IMR-90 (cell line): ENCODE data around the gene XRCC4. TPM values are rescaled to one million over a fixed set of nuclear protein-coding genes. Genes with fewer than 3 reads are reported as not detected.

ENCODE experiments used
- ATAC-seq: fragments of 200-7000 bp; cut with Tn5 transposase; 2 replicates; pipeline ENCODE4 v1.9.1; 2020; ENCODE audit warnings: low read depth, mild to moderate bottlenecking, moderate library complexity
- BruUV-seq: library from RNA; stranded (reverse); fragments of 400-500 nt; replicated peaks from 2 replicates; lab custom pipeline; 2021; lab: Mats Ljungman, UMichigan
- CTCF ChIA-PET: fragments of 300-600 bp; formaldehyde crosslinking; extraction: SDS; loops from one replicate; lab custom pipeline; 2021; ENCODE audit warnings: antibody characterized with exemption; lab: Yijun Ruan, JAX
- POLR2A ChIA-PET: fragments of 300-600 bp; sonication (Branson Sonifier 250); formaldehyde crosslinking; loops from one replicate; lab custom pipeline; 2022; ENCODE audit warnings: antibody characterized with exemption; ENCODE audit not compliant: unreplicated experiment; lab: Charles Lee
- DNase-seq: peaks from one replicate; pipeline ENCODE4 v3.0.0; 2013
- H2AFZ ChIP-seq: replicated peaks from 2 replicates; pipeline ENCODE3; 2013; ENCODE audit warnings: low read length, mild to moderate bottlenecking; ENCODE audit not compliant: poor library complexity
- H2AK5ac ChIP-seq: 2 replicates; pipeline ENCODE4 v1.6.1; 2013; ENCODE audit warnings: low read depth, low read length, inconsistent platforms
- H2AK9ac ChIP-seq: replicated peaks from 2 replicates; pipeline ENCODE3; 2013; ENCODE audit warnings: mild to moderate bottlenecking, low read depth, low read length, moderate library complexity; ENCODE audit not compliant: poor library complexity
- H2BK120ac ChIP-seq: 2 replicates; pipeline ENCODE4 v1.6.1; 2013; ENCODE audit warnings: low read depth, low read length, inconsistent platforms
- H2BK15ac ChIP-seq: 3 replicates; pipeline ENCODE4 v1.6.1; 2013; ENCODE audit warnings: low read depth, low read length, inconsistent platforms
- H2BK20ac ChIP-seq: 2 replicates; pipeline ENCODE4 v1.6.1; 2013; ENCODE audit warnings: low read depth, mild to moderate bottlenecking, inconsistent platforms, low read length, moderate library complexity
- H2BK5ac ChIP-seq: 2 replicates; pipeline ENCODE4 v1.6.1; 2013; ENCODE audit warnings: mild to moderate bottlenecking, low read depth, low read length, inconsistent platforms; ENCODE audit not compliant: poor library complexity, severe bottlenecking
- H3K14ac ChIP-seq: replicated peaks from 2 replicates; pipeline ENCODE4 v1.6.1; 2013; ENCODE audit warnings: low read depth, low read length, inconsistent platforms
- H3K18ac ChIP-seq: 2 replicates; pipeline ENCODE4 v1.6.1; 2013; ENCODE audit warnings: low read depth, low read length, control low read depth
- H3K23ac ChIP-seq: 2 replicates; pipeline ENCODE4 v1.6.1; 2013; ENCODE audit warnings: low read depth, low read length, inconsistent platforms
- H3K27ac ChIP-seq: 2 replicates; pipeline ENCODE4 v1.5.1; 2013; ENCODE audit warnings: mild to moderate bottlenecking, control low read depth, low read length; ENCODE audit not compliant: insufficient read depth
- H3K27me3 ChIP-seq: 2 replicates; pipeline ENCODE4 v1.6.1; 2013; ENCODE audit warnings: low read length; ENCODE audit not compliant: control insufficient read depth, insufficient read depth
- H3K36me3 ChIP-seq: 2 replicates; pipeline ENCODE4 v1.6.1; 2013; ENCODE audit warnings: low read length, mixed read lengths; ENCODE audit not compliant: control insufficient read depth, insufficient read depth
- H3K4ac ChIP-seq: 2 replicates; pipeline ENCODE4 v1.6.1; 2013; ENCODE audit warnings: low read depth, low read length, inconsistent platforms
- H3K4me1 ChIP-seq: 2 replicates; pipeline ENCODE4 v1.6.1; 2013; ENCODE audit warnings: low read length, mixed read lengths; ENCODE audit not compliant: control insufficient read depth, insufficient read depth
- H3K4me2 ChIP-seq: 2 replicates; pipeline ENCODE4 v1.6.1; 2013; ENCODE audit warnings: low read depth, mild to moderate bottlenecking, control low read depth, low read length, moderate library complexity
- H3K4me3 ChIP-seq: 2 replicates; pipeline ENCODE4 v1.5.1; 2013; ENCODE audit warnings: low read depth, mild to moderate bottlenecking, control low read depth, low read length, moderate library complexity; ENCODE audit not compliant: insufficient read depth
- H3K56ac ChIP-seq: 2 replicates; pipeline ENCODE4 v1.6.1; 2013; ENCODE audit warnings: low read length, inconsistent platforms; ENCODE audit not compliant: insufficient read depth; ENCODE audit errors: extremely low read depth
- H3K79me1 ChIP-seq, 2 experiments: 2 replicates each; pipeline ENCODE4 v1.6.1; 2013; ENCODE audit warnings: low read length in 2 of 2, inconsistent platforms in 1 of 2, low read depth in 1 of 2
- H3K9ac ChIP-seq: 2 replicates; pipeline ENCODE4 v1.6.1; 2013; ENCODE audit warnings: low read depth, low read length, control low read depth
- H3K9me1 ChIP-seq: 2 replicates; pipeline ENCODE4 v1.6.1; 2013; ENCODE audit warnings: low read length, inconsistent platforms; ENCODE audit not compliant: insufficient read depth
- H3K9me3 ChIP-seq: 2 replicates; pipeline ENCODE4 v1.6.1; 2013; ENCODE audit warnings: low read length; ENCODE audit not compliant: control insufficient read depth, insufficient read depth
- H4K20me1 ChIP-seq: 2 replicates; pipeline ENCODE4 v1.6.1; 2013; ENCODE audit warnings: low read length, inconsistent platforms; ENCODE audit not compliant: insufficient read depth
- H4K5ac ChIP-seq: 2 replicates; pipeline ENCODE4 v1.6.1; 2013; ENCODE audit warnings: mild to moderate bottlenecking, low read depth, low read length, control low read depth
- H4K8ac ChIP-seq, 2 experiments: 2 replicates each; pipeline ENCODE4 v1.6.1; 2013; ENCODE audit warnings: low read depth in 2 of 2, low read length in 2 of 2, control low read depth in 1 of 2, inconsistent platforms in 1 of 2
- H4K91ac ChIP-seq: 2 replicates; pipeline ENCODE4 v1.6.1; 2013; ENCODE audit warnings: low read depth, low read length, inconsistent platforms; ENCODE audit not compliant: insufficient read depth
- BHLHE40 ChIP-seq: fragments of 150-350 bp; IDR thresholded peaks from 2 replicates; pipeline ENCODE4 v1.6.1; 2016; ENCODE audit warnings: mild to moderate bottlenecking, low read depth, low read length
- CEBPB ChIP-seq: IDR thresholded peaks from 2 replicates; pipeline ENCODE4 v1.6.1; 2012; ENCODE audit warnings: low read depth, low read length, improper control_type of control experiment
- CHD1 ChIP-seq: IDR thresholded peaks from 2 replicates; pipeline ENCODE4 v1.6.1; 2012; ENCODE audit warnings: low read depth, low read length, improper control_type of control experiment
- FOS ChIP-seq: fragments of 150-350 bp; IDR thresholded peaks from 2 replicates; pipeline ENCODE4 v1.6.1; 2016; ENCODE audit warnings: low read depth, low read length
- MAFK ChIP-seq: IDR thresholded peaks from 2 replicates; pipeline ENCODE4 v1.6.1; 2012; ENCODE audit warnings: low read depth, low read length, improper control_type of control experiment
- MAZ ChIP-seq: IDR thresholded peaks from 2 replicates; pipeline ENCODE4 v1.6.1; 2012; ENCODE audit warnings: low read depth, mild to moderate bottlenecking, low read length, improper control_type of control experiment, moderate library complexity, borderline replicate concordance
- MXI1 ChIP-seq: IDR thresholded peaks from 2 replicates; pipeline ENCODE4 v1.6.1; 2012; ENCODE audit warnings: low read depth, mild to moderate bottlenecking, low read length, moderate library complexity, borderline replicate concordance
- NFE2L2 ChIP-seq: fragments of 150-350 bp; IDR thresholded peaks from 2 replicates; pipeline ENCODE4 v1.6.1; 2016; ENCODE audit warnings: low read depth, mild to moderate bottlenecking, low read length
- POLR2A ChIP-seq: IDR thresholded peaks from 2 replicates; pipeline ENCODE4 v1.6.1; 2012; ENCODE audit warnings: mild to moderate bottlenecking, low read depth, low read length
- RAD21 ChIP-seq: IDR thresholded peaks from 2 replicates; pipeline ENCODE4 v1.6.1; 2012; ENCODE audit warnings: low read length, improper control_type of control experiment
- RCOR1 ChIP-seq: IDR thresholded peaks from 2 replicates; pipeline ENCODE4 v1.6.1; 2012; ENCODE audit warnings: mild to moderate bottlenecking, low read length, improper control_type of control experiment; ENCODE audit not compliant: insufficient replicate concordance
- RFX5 ChIP-seq: IDR thresholded peaks from 2 replicates; pipeline ENCODE4 v1.8.0; 2012; ENCODE audit warnings: low read depth, mild to moderate bottlenecking, low read length, moderate library complexity
- SMC3 ChIP-seq: fragments of 150-350 bp; IDR thresholded peaks from 2 replicates; pipeline ENCODE4 v1.6.1; 2016; ENCODE audit warnings: low read depth, mild to moderate bottlenecking, antibody characterized with exemption, low read length, moderate library complexity
- WGBS, 2 experiments: methylation state at CpG; one replicate each; pipeline versions ENCODE4 v1.1.5 to v1.1.7; 2013; ENCODE audit warnings: missing lambda C conversion rate in 2 of 2; ENCODE audit not compliant: insufficient read length in 1 of 2; ENCODE audit errors: extremely low coverage in 2 of 2; 5-methylcytosine and 5-hydroxymethylcytosine counted together
- dilution Hi-C: fragments of 300-500 bp; cut with HindIII; formaldehyde crosslinking; loops from one replicate; pipeline ENCODE4 v1.14.3; 2018; ENCODE audit warnings: low sequenced_read_pairs; ENCODE audit not compliant: unreplicated experiment
- in situ Hi-C: fragments of 300-500 bp; cut with MboI; formaldehyde crosslinking; loops from 3 replicates; pipeline ENCODE4 v1.14.3; 2019; ENCODE audit warnings: low sequenced_read_pairs, inconsistent platforms, mixed read lengths
- intact Hi-C: fragments of 100-400 bp; cut with micrococcal nuclease; formaldehyde crosslinking; loops from 2 replicates; pipeline ENCODE4 v1.10.0; 2022
- polyA plus RNA-seq, 3 experiments: library from polyadenylated mRNA; depleted of rRNA; stranded (reverse); fragments of >200 nt; gene quantifications; 2 replicates each; pipeline ENCODE4 v1.2.3, GENCODE V29; 2012; ENCODE audit warnings: low replicate concordance in 1 of 3
- total RNA-seq: library from RNA; depleted of rRNA; stranded (reverse); fragments of >200 nt; gene quantifications from 2 replicates; pipeline ENCODE4 v1.2.3, GENCODE V29; 2012
- TF ChIP-seq, protein P1 (sequence below): fragments of 150-350 bp; IDR thresholded peaks from 2 replicates; pipeline ENCODE4 v1.6.1; 2017; ENCODE audit warnings: mild to moderate bottlenecking, antibody characterized with exemption, low read length, low read depth
- TF ChIP-seq, protein P2 (sequence below): conservative IDR thresholded peaks from 2 replicates; pipeline ENCODE4 v1.5.1; 2012; ENCODE audit warnings: mild to moderate bottlenecking, low read depth, low read length, improper control_type of control experiment
- TF ChIP-seq, protein P3 (sequence below): fragments of 150-350 bp; IDR thresholded peaks from 2 replicates; pipeline ENCODE4 v1.6.1; 2016; ENCODE audit warnings: low read depth, mild to moderate bottlenecking, low read length, moderate library complexity, borderline replicate concordance

Gene XRCC4
- total and polyA plus RNA-seq, 2 of the 4 experiments (the other 2 are of a cell fraction): 3.5 to 4.7 TPM

DNA sequence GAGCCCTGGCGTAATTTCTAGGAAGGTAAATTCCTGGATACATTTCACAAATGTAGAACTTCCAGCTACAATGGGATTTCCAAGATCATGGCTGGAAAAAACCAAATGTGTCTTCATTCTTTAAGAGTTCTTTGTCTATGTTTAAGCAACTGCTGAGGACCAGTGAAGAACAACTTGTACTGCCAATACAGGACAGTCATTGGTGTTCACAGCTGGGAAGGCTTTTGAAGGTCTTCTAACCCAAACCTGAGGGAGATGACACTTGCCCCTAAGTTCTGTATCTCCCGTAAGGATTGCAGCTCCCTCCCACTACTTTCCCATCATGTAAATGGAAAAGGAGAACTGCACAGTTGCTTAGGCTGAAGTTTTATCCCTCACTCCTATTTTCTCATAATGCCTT is 28.5 kb upstream of the XRCC4 start:
- Histone ChIP-seq H3K9me3 (no peaks in the 10 kb centered on the region), H2BK120ac (no peak overlapping the region), H3K18ac (no peak overlapping the region), H3K56ac (no peak overlapping the region), H3K79me1 (peaks cover 0 to 4% of the 10 kb centered on the region in 2 experiments; a peak in 1 of 4 replicates), H3K14ac (no peak overlapping the region), H3K27me3 (no peaks in the 10 kb centered on the region), H4K91ac (no peak overlapping the region), H3K36me3 (peaks cover 12% of the 10 kb centered on the region), H2BK15ac (no peak overlapping the region), H4K5ac (no peak overlapping the region), H3K9me1 (no peaks in the 10 kb centered on the region), H2AK9ac (no peak overlapping the region), H3K4me1 (no peaks in the 10 kb centered on the region), H3K4me2 (no peak overlapping the region), H4K8ac (no peak overlapping the region), H3K9ac (no peak overlapping the region), H2AFZ (no peak overlapping the region), H3K27ac (no peak overlapping the region), H3K23ac (no peak overlapping the region), H3K4ac (no peak overlapping the region), H3K4me3 (no peak overlapping the region), H2AK5ac (no peak overlapping the region), H2BK5ac (no peak overlapping the region), H2BK20ac (no peak overlapping the region), H4K20me1 (no peaks in the 10 kb centered on the region)
- in situ Hi-C loops (no loop called here), dilution Hi-C loops (no loop called here), intact Hi-C loops (no loop called here)
- TF ChIP-seq SMC3 (no peak), CEBPB (no peak), RCOR1 (no peak), NFE2L2 (no peak), MAFK (no peak), POLR2A (no peak), BHLHE40 (no peak), RAD21 (no peak), CHD1 (no peak), MAZ (no peak), FOS (no peak), RFX5 (no peak), MXI1 (no peak)
- TF ChIP-seq, protein P1, sequence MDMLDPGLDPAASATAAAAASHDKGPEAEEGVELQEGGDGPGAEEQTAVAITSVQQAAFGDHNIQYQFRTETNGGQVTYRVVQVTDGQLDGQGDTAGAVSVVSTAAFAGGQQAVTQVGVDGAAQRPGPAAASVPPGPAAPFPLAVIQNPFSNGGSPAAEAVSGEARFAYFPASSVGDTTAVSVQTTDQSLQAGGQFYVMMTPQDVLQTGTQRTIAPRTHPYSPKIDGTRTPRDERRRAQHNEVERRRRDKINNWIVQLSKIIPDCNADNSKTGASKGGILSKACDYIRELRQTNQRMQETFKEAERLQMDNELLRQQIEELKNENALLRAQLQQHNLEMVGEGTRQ: no peak
- TF ChIP-seq, protein P2, sequence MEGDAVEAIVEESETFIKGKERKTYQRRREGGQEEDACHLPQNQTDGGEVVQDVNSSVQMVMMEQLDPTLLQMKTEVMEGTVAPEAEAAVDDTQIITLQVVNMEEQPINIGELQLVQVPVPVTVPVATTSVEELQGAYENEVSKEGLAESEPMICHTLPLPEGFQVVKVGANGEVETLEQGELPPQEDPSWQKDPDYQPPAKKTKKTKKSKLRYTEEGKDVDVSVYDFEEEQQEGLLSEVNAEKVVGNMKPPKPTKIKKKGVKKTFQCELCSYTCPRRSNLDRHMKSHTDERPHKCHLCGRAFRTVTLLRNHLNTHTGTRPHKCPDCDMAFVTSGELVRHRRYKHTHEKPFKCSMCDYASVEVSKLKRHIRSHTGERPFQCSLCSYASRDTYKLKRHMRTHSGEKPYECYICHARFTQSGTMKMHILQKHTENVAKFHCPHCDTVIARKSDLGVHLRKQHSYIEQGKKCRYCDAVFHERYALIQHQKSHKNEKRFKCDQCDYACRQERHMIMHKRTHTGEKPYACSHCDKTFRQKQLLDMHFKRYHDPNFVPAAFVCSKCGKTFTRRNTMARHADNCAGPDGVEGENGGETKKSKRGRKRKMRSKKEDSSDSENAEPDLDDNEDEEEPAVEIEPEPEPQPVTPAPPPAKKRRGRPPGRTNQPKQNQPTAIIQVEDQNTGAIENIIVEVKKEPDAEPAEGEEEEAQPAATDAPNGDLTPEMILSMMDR: no peak
- TF ChIP-seq, protein P3, sequence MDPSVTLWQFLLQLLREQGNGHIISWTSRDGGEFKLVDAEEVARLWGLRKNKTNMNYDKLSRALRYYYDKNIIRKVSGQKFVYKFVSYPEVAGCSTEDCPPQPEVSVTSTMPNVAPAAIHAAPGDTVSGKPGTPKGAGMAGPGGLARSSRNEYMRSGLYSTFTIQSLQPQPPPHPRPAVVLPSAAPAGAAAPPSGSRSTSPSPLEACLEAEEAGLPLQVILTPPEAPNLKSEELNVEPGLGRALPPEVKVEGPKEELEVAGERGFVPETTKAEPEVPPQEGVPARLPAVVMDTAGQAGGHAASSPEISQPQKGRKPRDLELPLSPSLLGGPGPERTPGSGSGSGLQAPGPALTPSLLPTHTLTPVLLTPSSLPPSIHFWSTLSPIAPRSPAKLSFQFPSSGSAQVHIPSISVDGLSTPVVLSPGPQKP: no peak
- BruUV-seq: no TSS peak
- POLR2A ChIA-PET: no interaction called here
- no peak for ATAC-seq
- no peak for DNase-seq
- WGBS, 2 experiments: no CpG with 5 or more reads among the region's 2 CpGs
- CTCF ChIA-PET: interaction anchor here (0.7 kb wide), 1 partner anchor 372 kb away, joined by 3 read pairs; no protein-coding TSS in a partner anchor
